GM20000 (cell line): ENCODE data around the gene PTPRM.

ENCODE experiments used
- DNase-seq: peaks from one replicate; pipeline ENCODE4 v3.0.0; 2012; ENCODE audit warnings: low spot score
- CTCF ChIP-seq: IDR thresholded peaks from 2 replicates; pipeline ENCODE4 v1.5.1; 2012; ENCODE audit warnings: mild to moderate bottlenecking, control low read depth; ENCODE audit errors: extremely low read depth, missing control alignments

The PTPRM gene

GRCh38 chr18:8116341-8117005, 549.4 kb downstream of the PTPRM start:
- TF ChIP-seq CTCF, result no peak
- DNase-seq, result no peak

- no peak for TF ChIP-seq CTCF
- no peak for DNase-seq
Measured at GRCh38 chr18:8117006-8117371, 549.9 kb downstream of the PTPRM start.

- DNase-seq, result no peak
- no peak for TF ChIP-seq CTCF
Measured at GRCh38 chr18:8121101-8121500, 554.0 kb downstream of the PTPRM start.

- DNase-seq, result no peak
- TF ChIP-seq CTCF, result no peak
Measured at GRCh38 chr18:8121942-8122480, 554.9 kb downstream of the PTPRM start.

GRCh38 chr18:8124232-8125146, 557.4 kb downstream of the PTPRM start:
- no peak for TF ChIP-seq CTCF
- no peak for DNase-seq

GRCh38 chr18:8130096-8130495, 563.0 kb downstream of the PTPRM start:
- no peak for TF ChIP-seq CTCF
- no peak for DNase-seq

- no peak for DNase-seq
- TF ChIP-seq CTCF, result no peak
Measured at GRCh38 chr18:8133032-8133431, 565.9 kb downstream of the PTPRM start.
